NCI-H446 treated with DMSO at 0.1 percent for 48 hours (cell line): ENCODE measurements around the gene RPRM.
"Not testable (repeated sequence)": the region's sequence is repeated elsewhere in the genome, so short reads cannot be mapped to it uniquely, and the experiment has no call there.

Experiments used
- DNase-seq: peaks from one replicate; lab custom pipeline; 2025; lab: John Stamatoyannopoulos, UW

The RPRM gene

GRCh38 chr2:153455861-153456260 is 22.7 kb downstream of the RPRM start:
- no peak for DNase-seq

- no peak for DNase-seq
Observed at GRCh38 chr2:153455403-153455802, 23.2 kb downstream of the RPRM start.

- DNase-seq, result no peak
Observed at GRCh38 chr2:153451611-153452010, 27.0 kb downstream of the RPRM start.

GRCh38 chr2:153443106-153443505 is 35.5 kb downstream of the RPRM start:
- DNase-seq, result no peak

GRCh38 chr2:153442616-153443015 is 35.9 kb downstream of the RPRM start:
- not testable (repeated sequence) for DNase-seq

- DNase-seq, result not testable (repeated sequence)
Observed at GRCh38 chr2:153440090-153440489, 38.5 kb downstream of the RPRM start.

GRCh38 chr2:153433403-153433802 is 45.2 kb downstream of the RPRM start:
- DNase-seq, result no peak

- no peak for DNase-seq
Observed at GRCh38 chr2:153432381-153432780, 46.2 kb downstream of the RPRM start.

- DNase-seq, result no peak
Observed at GRCh38 chr2:153431114-153431513, 47.4 kb downstream of the RPRM start.
